Measurements from ENCODE around the gene MMP14. TPM values are rescaled to one million over a fixed set of nuclear protein-coding genes. Genes with fewer than 3 reads are reported as not detected.
A peak's percentile ranks its signal among the peaks of the same experiment; 100 is the strongest.

Gene MMP14
- total and polyA plus RNA-seq, 9 of the 15 experiments (the other 6 are each of a cell fraction or from before 2014, with no cell fraction given), result 0.36 to 5.8 (median 1.3) TPM; not detected in 2

- TF ChIP-seq CTBP1 (IDR thresholded peaks at IDR 0.05; ENCODE audit: borderline replicate concordance), result peak; percentile 49; the same call in 1 of the 2 replicates
- peak; percentile 43; the same call in 1 of the 2 replicates for TF ChIP-seq SPI1 (IDR thresholded peaks at IDR 0.05; ENCODE audit: borderline replicate concordance, low read depth, low read length)
- peak; percentile 41 for TF ChIP-seq TBP (optimal IDR thresholded peaks at IDR 0.05; ENCODE audit: low read depth, low read length)
- peak; percentile 3; the same call in 1 of the 2 replicates for TF ChIP-seq FOSL1 (tag; conservative IDR thresholded peaks at IDR 0.05)
- peak; percentile 43; the same call in 1 of the 2 replicates for TF ChIP-seq MAFK (IDR thresholded peaks at IDR 0.05; ENCODE audit: low read length)
- no peak for TF ChIP-seq TFE3 (CRISPR knock-in tag; IDR thresholded peaks at IDR 0.05)
- 0 out of 2 replicates have a peak, but pooled peaks have one; percentile 28 for TF ChIP-seq HCFC1 (IDR thresholded peaks at IDR 0.05; ENCODE audit: low read depth, low read length)
- peak; percentile 44; the same call in 1 of the 2 replicates for TF ChIP-seq SMC3 (conservative IDR thresholded peaks at IDR 0.05; ENCODE audit: insufficient read depth, low read depth, low read length)
- TF ChIP-seq KDM1A (IDR thresholded peaks at IDR 0.05), result no peak
- TF ChIP-seq ZNF668 (CRISPR knock-in tag; IDR thresholded peaks at IDR 0.05), result no peak
- 0 out of 2 replicates have a peak, but pooled peaks have one; percentile 7 for TF ChIP-seq OTX1 (CRISPR knock-in tag; IDR thresholded peaks at IDR 0.05)
- no peak for TF ChIP-seq MECOM (CRISPR knock-in tag; IDR thresholded peaks at IDR 0.05)
- peak; percentile 83; the same call in 1 of the 2 replicates for TF ChIP-seq XRCC5 (IDR thresholded peaks at IDR 0.05; ENCODE audit: low read depth, low read length)
- TF ChIP-seq ZBTB7A (IDR thresholded peaks at IDR 0.05; ENCODE audit: borderline replicate concordance, control insufficient read depth, low read depth, low read length), result 0 out of 2 replicates have a peak, but pooled peaks have one; percentile 1
- TF ChIP-seq EGR1 (conservative IDR thresholded peaks at IDR 0.05), result peak; percentile 26; the same call in 1 of the 2 replicates
- TF ChIP-seq GTF2E2 (tag; IDR thresholded peaks at IDR 0.05), result no peak
- no peak for TF ChIP-seq HNRNPK (IDR thresholded peaks at IDR 0.05; ENCODE audit: low read depth, low read length, poor library complexity, severe bottlenecking)
- TF ChIP-seq ATF3 (IDR thresholded peaks at IDR 0.05), result no peak
- peak; percentile 30; the same call in 1 of the 2 replicates for TF ChIP-seq ATF3 (CRISPR knock-in tag; conservative IDR thresholded peaks at IDR 0.05)
- TF ChIP-seq LCOR (CRISPR knock-in tag; IDR thresholded peaks at IDR 0.05), result peak; percentile 56; the same call in 1 of the 2 replicates
- TF ChIP-seq VEZF1 (CRISPR knock-in tag; IDR thresholded peaks at IDR 0.05), result peak; percentile 5; the same call in 1 of the 2 replicates
- no peak for TF ChIP-seq SREBF2 (CRISPR knock-in tag; IDR thresholded peaks at IDR 0.05)
- no peak for TF ChIP-seq ZNF436 (CRISPR knock-in tag; IDR thresholded peaks at IDR 0.05)
- TF ChIP-seq MTA3 (IDR thresholded peaks at IDR 0.05; ENCODE audit: borderline replicate concordance), result 0 out of 2 replicates have a peak, but pooled peaks have one; percentile 7
- TF ChIP-seq PURB (CRISPR knock-in tag; IDR thresholded peaks at IDR 0.05; ENCODE audit: low read depth), result no peak
- TF ChIP-seq HDAC6 (IDR thresholded peaks at IDR 0.05; ENCODE audit: low read depth, low read length), result no peak
These were observed 35.8 kb downstream of the MMP14 start (continued) for GRCh38 chr14:22872033-22872832.

Data from K562 (cell line).